K562 (cell line): ENCODE results near the gene FEM1B. TPM values are rescaled to one million over a fixed set of nuclear protein-coding genes. Genes with fewer than 3 reads are reported as not detected.

ENCODE experiments used
- ATAC-seq: fragments of 200-7000 bp; cut with Tn5 transposase; 3 replicates; pipeline ENCODE4 v1.9.1; 2020; ENCODE audit warnings: moderate library complexity
- BruUV-seq: library from RNA; stranded (reverse); fragments of 400-500 nt; replicated peaks from 2 replicates; lab custom pipeline; 2021; lab: Mats Ljungman, UMichigan
- CTCF ChIA-PET: fragments of 300-600 bp; formaldehyde crosslinking; extraction: SDS; loops from one replicate; lab custom pipeline; 2021; ENCODE audit warnings: low intra/inter-chr PET ratio; lab: Yijun Ruan, JAX
- POLR2A ChIA-PET: fragments of 300-600, 350-650 bp; sonication (Branson Sonifier 250); formaldehyde crosslinking; extraction: SDS; loops from one replicate; lab custom pipeline; 2021; ENCODE audit warnings: antibody characterized with exemption, inconsistent platforms; lab: Yijun Ruan, JAX
- DNase-seq, 4 experiments: peaks; one replicate each; pipeline versions ENCODE4 v3.0.0 to v3.0.0-alpha.2; 2011 to 2018; ENCODE audit warnings: low spot score in 3 of 4, mixed read lengths in 3 of 4; ENCODE audit errors: extremely low read depth in 1 of 4
- FAIRE-seq: peaks from 2 replicates; lab custom pipeline; 2011; peaks lifted over from hg19 to GRCh38; lab: Jason Lieb, UNC
- H2AFZ ChIP-seq: 2 replicates; pipeline ENCODE4 v1.6.0; 2011; ENCODE audit warnings: low read depth, low read length, control low read depth, inconsistent platforms
- H3K27ac ChIP-seq: fragments of 200-600 bp; 3 replicates; pipeline ENCODE4 v1.8.0; 2011; ENCODE audit warnings: low read depth, mild to moderate bottlenecking, control low read depth, inconsistent platforms, low read length, moderate library complexity, mixed read lengths; ENCODE audit errors: extremely low read depth
- H3K27me3 ChIP-seq, 2 experiments: fragments of 300-600 bp in 1 of 2; 2 replicates in 1 of 2; 3 replicates in 1 of 2; pipeline versions ENCODE4 v1.6.0 to v1.8.0; 2011; ENCODE audit warnings: inconsistent platforms in 2 of 2, low read length in 2 of 2, mild to moderate bottlenecking in 1 of 2, mixed read lengths in 1 of 2, moderate library complexity in 1 of 2; ENCODE audit not compliant: control insufficient read depth in 2 of 2, insufficient read depth in 2 of 2
- H3K36me3 ChIP-seq: fragments of 300-600 bp; 3 replicates; pipeline ENCODE4 v1.8.0; 2011; ENCODE audit warnings: mild to moderate bottlenecking, low read length, inconsistent platforms; ENCODE audit not compliant: control insufficient read depth, insufficient read depth
- H3K4me1 ChIP-seq, 2 experiments: fragments of 200-600 bp in 1 of 2; replicated peaks in 1 of 2; 2 replicates in 1 of 2; 3 replicates in 1 of 2; pipeline versions ENCODE4 v1.5.1 to v1.8.0; 2011; ENCODE audit warnings: inconsistent platforms in 2 of 2, low read length in 2 of 2, mild to moderate bottlenecking in 1 of 2, mixed read lengths in 1 of 2, moderate library complexity in 1 of 2; ENCODE audit not compliant: control insufficient read depth in 2 of 2, insufficient read depth in 2 of 2
- H3K4me2 ChIP-seq: 2 replicates; pipeline ENCODE4 v1.6.1; 2011; ENCODE audit warnings: low read length, control low read depth, inconsistent platforms, mixed read lengths; ENCODE audit not compliant: insufficient read depth
- H3K4me3 ChIP-seq: fragments of 200-600 bp; sonication (generic), shearing (Covaris generic); 2 replicates; pipeline ENCODE4 v1.5.1; 2016; ENCODE audit warnings: control low read depth, inconsistent platforms
- H3K79me2 ChIP-seq: fragments of 200-600 bp; 3 replicates; pipeline ENCODE4 v1.8.0; 2011; ENCODE audit warnings: low read length, inconsistent platforms; ENCODE audit not compliant: control insufficient read depth, insufficient read depth
- H3K9ac ChIP-seq, 2 experiments: 2 replicates each; pipeline versions ENCODE4 v1.6.0 to v1.6.1; 2011; ENCODE audit warnings: low read depth in 2 of 2, low read length in 2 of 2, control low read depth in 1 of 2, inconsistent platforms in 1 of 2, mild to moderate bottlenecking in 1 of 2, mixed read lengths in 1 of 2; ENCODE audit not compliant: insufficient read depth in 1 of 2
- H3K9me1 ChIP-seq: one replicate; pipeline ENCODE4 v1.6.0; 2011; ENCODE audit warnings: inconsistent platforms, mild to moderate bottlenecking, low read length, moderate library complexity; ENCODE audit not compliant: control insufficient read depth, insufficient read depth
- H3K9me3 ChIP-seq: replicated peaks from 2 replicates; pipeline ENCODE4 v1.5.1; 2011; ENCODE audit warnings: low read depth, low read length, inconsistent platforms; ENCODE audit not compliant: control insufficient read depth, insufficient read depth
- H4K20me1 ChIP-seq: replicated peaks from 2 replicates; pipeline ENCODE4 v1.6.1; 2011; ENCODE audit warnings: low read length, inconsistent platforms, mixed read lengths; ENCODE audit not compliant: control insufficient read depth, insufficient read depth
- CBX5 ChIP-seq: IDR thresholded peaks from 2 replicates; pipeline ENCODE4 v1.6.1; 2014; ENCODE audit warnings: low read depth, borderline replicate concordance
- CREB5 ChIP-seq: fragments of 250-450 bp; sonication (Bioruptor Pico); IDR thresholded peaks from 2 replicates; pipeline ENCODE4 v1.5.0; 2020; ENCODE audit warnings: mild to moderate bottlenecking
- ELK3 ChIP-seq: fragments of 450-650 bp; formaldehyde crosslinking; IDR thresholded peaks from 2 replicates; pipeline ENCODE4 v1.4.0; 2020; ENCODE audit warnings: mild to moderate bottlenecking
- HNRNPH1 ChIP-seq: fragments of 200-400 bp; formaldehyde crosslinking; optimal IDR thresholded peaks from 2 replicates; pipeline ENCODE3; 2017; ENCODE audit warnings: low read depth, mild to moderate bottlenecking, low read length, moderate library complexity
- OTX1 ChIP-seq: fragments of 450-650 bp; formaldehyde crosslinking; IDR thresholded peaks from 2 replicates; pipeline ENCODE4 v1.4.0; 2022; ENCODE audit warnings: mild to moderate bottlenecking
- SFPQ ChIP-seq: fragments of 200-400 bp; formaldehyde crosslinking; IDR thresholded peaks from 2 replicates; pipeline ENCODE4 v1.6.1; 2017; ENCODE audit warnings: mild to moderate bottlenecking, low read depth, low read length, moderate library complexity
- SMAD1 ChIP-seq: fragments of 150-350 bp; IDR thresholded peaks from 2 replicates; pipeline ENCODE4 v1.6.1; 2014; ENCODE audit warnings: low read length, low read depth; ENCODE audit not compliant: partially characterized antibody
- SMARCE1 ChIP-seq: fragments of 450-650 bp; IDR thresholded peaks from 2 replicates; pipeline ENCODE4 v1.7.1; 2016; ENCODE audit warnings: mild to moderate bottlenecking
- ZKSCAN8 ChIP-seq: fragments of 200-800 bp; sonication (Bioruptor generic); IDR thresholded peaks from 2 replicates; pipeline ENCODE4 v1.6.1; 2016; ENCODE audit warnings: missing genetic modification characterization, missing compliant biosample characterization
- ZNF551 ChIP-seq: fragments of 250-450 bp; sonication (Bioruptor Pico); IDR thresholded peaks from 2 replicates; pipeline ENCODE4 v1.5.0; 2021; ENCODE audit warnings: mild to moderate bottlenecking, moderate library complexity
- ZNF764 ChIP-seq: fragments of 250-450 bp; sonication (Bioruptor Pico); IDR thresholded peaks from 2 replicates; pipeline ENCODE4 v1.4.0; 2020; ENCODE audit warnings: low read depth, mild to moderate bottlenecking, moderate library complexity
- WGBS: fragments of 100-300 bp; shearing (Covaris generic); methylation state at CpG from one replicate; pipeline ENCODE4 v1.1.6; 2016; ENCODE audit warnings: low coverage, mixed read lengths; ENCODE audit not compliant: insufficient coverage; ENCODE audit errors: missing lambda C conversion rate; 5-methylcytosine and 5-hydroxymethylcytosine counted together
- in situ Hi-C: fragments of 300-500 bp; cut with MboI; formaldehyde crosslinking; loops from 4 replicates; pipeline ENCODE4 v1.15.0; 2018; ENCODE audit warnings: inconsistent platforms, mixed read lengths
- intact Hi-C: fragments of 100-400 bp; cut with micrococcal nuclease; formaldehyde crosslinking; loops from 2 replicates; pipeline ENCODE4 v1.14.2; 2022
- polyA plus RNA-seq, 8 experiments: library from polyadenylated mRNA; depleted of rRNA in 4 of 8; stranded (reverse) in 5 of 8; unstranded in 3 of 8; fragments of >200 nt; fragmentation: Nextera tagmentation in 2 of 8; fragmentation: Illumina TruSeq in 1 of 8; extraction: Ambion mirVana in 2 of 8; extraction: Trizol in 1 of 8; gene quantifications; 2 replicates each; pipeline versions ENCODE4 v1.2.1 to v1.2.3, GENCODE V29; 2011 to 2014; ENCODE audit warnings: inconsistent platforms in 1 of 8, missing spikeins in 1 of 8
- total RNA-seq, 7 experiments: library from RNA; depleted of rRNA in 6 of 7; stranded (reverse); fragments of >200 nt in 6 of 7; fragmentation: Illumina TruSeq in 2 of 7; extraction: Trizol in 2 of 7; gene quantifications; 2 replicates each; pipeline versions ENCODE4 v1.2.1 to v1.2.3, GENCODE V29; 2011 to 2021; ENCODE audit warnings: low replicate concordance in 1 of 7

The FEM1B gene
- total and polyA plus RNA-seq, 9 of the 15 experiments (the other 6 are each of a cell fraction or from before 2014, with no cell fraction given), result 5.9 to 61.6 (median 20.1) TPM

GRCh38 chr15:68298336-68298735 is 20.8 kb downstream of the FEM1B start (continued):
- TF ChIP-seq SFPQ, result no peak
- no peak for TF ChIP-seq CBX5

GRCh38 chr15:68298882-68299381 is 21.4 kb downstream of the FEM1B start:
- ATAC-seq, result no peak
- Histone ChIP-seq H3K4me2 (peak overlapping the region; percentile 6; the same call in 1 of the 2 replicates), H3K36me3 (no peaks in the 10 kb centered on the region), H3K9ac (no peak overlapping the region), H3K27ac (no peak overlapping the region), H3K9me3 (no peaks in the 10 kb centered on the region), H3K4me1 (peaks cover 0 to 6% of the 10 kb centered on the region in 2 experiments; a peak in 2 of 5 replicates), H3K4me3 (no peak overlapping the region), H3K9me1 (no peaks in the 10 kb centered on the region), H3K79me2 (no peaks in the 10 kb centered on the region), H2AFZ (no peak overlapping the region), H4K20me1 (no peaks in the 10 kb centered on the region), H3K27me3 (no peaks in the 10 kb centered on the region)
- DNase-seq, result no peak
- peak; percentile 59 for FAIRE-seq
- ChIA-PET POLR2A (interaction anchor here (0.6 kb wide), 1 partner anchor 36 kb away, joined by 3 read pairs; no protein-coding TSS in a partner anchor), CTCF (no interaction called here)
- WGBS, result 59% methylated on average over 6 of the region's 6 CpGs
- in situ Hi-C loops (no loop called here), intact Hi-C loops (no loop called here)
- no TSS peak for BruUV-seq
- TF ChIP-seq ZNF764 (no peak), ZKSCAN8 (CRISPR knock-in tag) (no peak), OTX1 (CRISPR knock-in tag) (no peak), SMARCE1 (no peak), ZNF551 (CRISPR knock-in tag) (no peak), CREB5 (no peak), CBX5 (no peak), ELK3 (CRISPR knock-in tag) (no peak), SMAD1 (no peak), HNRNPH1 (no peak)
